ENCODE results near the gene NR1D1. TPM values are rescaled to one million over a fixed set of nuclear protein-coding genes. Genes with fewer than 3 reads are reported as not detected.

NR1D1 gene
- total RNA-seq, 1 experiment from 2014 or later = 8.8 TPM

DNA sequence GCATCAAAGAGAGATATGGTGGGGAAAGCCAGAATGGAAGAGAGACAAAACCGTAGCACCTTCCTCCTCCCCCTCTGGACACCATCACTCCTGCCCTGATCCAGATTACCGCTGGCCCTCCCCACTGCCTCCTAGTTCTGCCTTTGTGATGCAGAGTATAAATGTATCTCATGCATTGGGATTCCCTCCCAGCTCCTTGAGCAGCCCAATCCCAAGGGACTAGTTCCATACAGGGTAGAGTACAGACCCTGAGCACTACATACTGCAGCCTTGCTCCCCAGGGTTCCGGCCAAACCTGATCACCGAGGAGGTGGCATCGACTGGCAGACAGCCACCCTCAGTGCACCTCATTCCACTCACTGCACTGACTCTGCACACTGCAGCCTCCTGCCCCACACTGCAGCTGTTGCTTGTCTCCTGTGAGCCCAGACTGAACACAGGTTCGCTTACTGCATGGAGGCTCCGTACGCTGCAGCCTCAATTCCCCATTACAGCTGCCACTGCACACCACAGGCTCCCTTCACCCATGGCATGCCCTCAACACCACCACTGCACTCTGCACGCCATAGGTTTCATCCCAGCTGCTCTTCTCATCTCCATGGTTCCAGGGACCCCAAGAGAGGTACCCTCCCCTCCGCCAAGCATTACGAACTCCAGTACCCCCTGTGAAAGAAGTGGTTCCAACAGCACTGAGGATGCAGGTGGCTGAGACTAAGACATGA, 39.3 kb downstream of the NR1D1 start:
- no peaks in the 10 kb centered on the region for H3K36me3 ChIP-seq (ENCODE audit: control insufficient read depth, insufficient read depth, low read length)
- H3K27ac ChIP-seq (ENCODE audit: low read length) = no peak overlapping the region
- H3K4me3 ChIP-seq (ENCODE audit: low read depth in 2 of 2, low read length in 2 of 2) = no peak overlapping the region
- peaks cover 26% of the 10 kb centered on the region for H3K4me1 ChIP-seq (ENCODE audit: control insufficient read depth, insufficient read depth, low read length)
- in situ Hi-C loops (cut with HindIII; ENCODE audit: low pct_unique_long_range_greater_than_20kb, low sequenced_read_pairs) (no loop called here), intact Hi-C loops (cut with micrococcal nuclease; ENCODE audit: unreplicated experiment) (no loop called here)
- no peaks in the 10 kb centered on the region for H3K27me3 ChIP-seq (ENCODE audit: control insufficient read depth, insufficient read depth, low read length)
- CTCF ChIA-PET = interaction anchor here (0.6 kb wide), 1 partner anchor 1601 kb away, joined by 3 read pairs; no protein-coding TSS in a partner anchor
- no peak for ATAC-seq
- no peak for DNase-seq (ENCODE audit: low read depth, low spot score)
- POLR2A ChIA-PET = no interaction called here
- BruUV-seq (replicated peaks) = no TSS peak
- TF ChIP-seq TCF7L2 (IDR thresholded peaks at IDR 0.05; ENCODE audit: low read depth, low read length) = no peak
- TF ChIP-seq, protein P1, sequence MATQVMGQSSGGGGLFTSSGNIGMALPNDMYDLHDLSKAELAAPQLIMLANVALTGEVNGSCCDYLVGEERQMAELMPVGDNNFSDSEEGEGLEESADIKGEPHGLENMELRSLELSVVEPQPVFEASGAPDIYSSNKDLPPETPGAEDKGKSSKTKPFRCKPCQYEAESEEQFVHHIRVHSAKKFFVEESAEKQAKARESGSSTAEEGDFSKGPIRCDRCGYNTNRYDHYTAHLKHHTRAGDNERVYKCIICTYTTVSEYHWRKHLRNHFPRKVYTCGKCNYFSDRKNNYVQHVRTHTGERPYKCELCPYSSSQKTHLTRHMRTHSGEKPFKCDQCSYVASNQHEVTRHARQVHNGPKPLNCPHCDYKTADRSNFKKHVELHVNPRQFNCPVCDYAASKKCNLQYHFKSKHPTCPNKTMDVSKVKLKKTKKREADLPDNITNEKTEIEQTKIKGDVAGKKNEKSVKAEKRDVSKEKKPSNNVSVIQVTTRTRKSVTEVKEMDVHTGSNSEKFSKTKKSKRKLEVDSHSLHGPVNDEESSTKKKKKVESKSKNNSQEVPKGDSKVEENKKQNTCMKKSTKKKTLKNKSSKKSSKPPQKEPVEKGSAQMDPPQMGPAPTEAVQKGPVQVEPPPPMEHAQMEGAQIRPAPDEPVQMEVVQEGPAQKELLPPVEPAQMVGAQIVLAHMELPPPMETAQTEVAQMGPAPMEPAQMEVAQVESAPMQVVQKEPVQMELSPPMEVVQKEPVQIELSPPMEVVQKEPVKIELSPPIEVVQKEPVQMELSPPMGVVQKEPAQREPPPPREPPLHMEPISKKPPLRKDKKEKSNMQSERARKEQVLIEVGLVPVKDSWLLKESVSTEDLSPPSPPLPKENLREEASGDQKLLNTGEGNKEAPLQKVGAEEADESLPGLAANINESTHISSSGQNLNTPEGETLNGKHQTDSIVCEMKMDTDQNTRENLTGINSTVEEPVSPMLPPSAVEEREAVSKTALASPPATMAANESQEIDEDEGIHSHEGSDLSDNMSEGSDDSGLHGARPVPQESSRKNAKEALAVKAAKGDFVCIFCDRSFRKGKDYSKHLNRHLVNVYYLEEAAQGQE (IDR thresholded peaks at IDR 0.05; ENCODE audit: insufficient read depth in 1 of 2, low read depth in 2 of 2, low read length in 1 of 2) = no peak
- no peak for TF ChIP-seq POLR2AphosphoS5 (IDR thresholded peaks at IDR 0.05; ENCODE audit: low read depth, low read length)
- TF ChIP-seq, protein P2, sequence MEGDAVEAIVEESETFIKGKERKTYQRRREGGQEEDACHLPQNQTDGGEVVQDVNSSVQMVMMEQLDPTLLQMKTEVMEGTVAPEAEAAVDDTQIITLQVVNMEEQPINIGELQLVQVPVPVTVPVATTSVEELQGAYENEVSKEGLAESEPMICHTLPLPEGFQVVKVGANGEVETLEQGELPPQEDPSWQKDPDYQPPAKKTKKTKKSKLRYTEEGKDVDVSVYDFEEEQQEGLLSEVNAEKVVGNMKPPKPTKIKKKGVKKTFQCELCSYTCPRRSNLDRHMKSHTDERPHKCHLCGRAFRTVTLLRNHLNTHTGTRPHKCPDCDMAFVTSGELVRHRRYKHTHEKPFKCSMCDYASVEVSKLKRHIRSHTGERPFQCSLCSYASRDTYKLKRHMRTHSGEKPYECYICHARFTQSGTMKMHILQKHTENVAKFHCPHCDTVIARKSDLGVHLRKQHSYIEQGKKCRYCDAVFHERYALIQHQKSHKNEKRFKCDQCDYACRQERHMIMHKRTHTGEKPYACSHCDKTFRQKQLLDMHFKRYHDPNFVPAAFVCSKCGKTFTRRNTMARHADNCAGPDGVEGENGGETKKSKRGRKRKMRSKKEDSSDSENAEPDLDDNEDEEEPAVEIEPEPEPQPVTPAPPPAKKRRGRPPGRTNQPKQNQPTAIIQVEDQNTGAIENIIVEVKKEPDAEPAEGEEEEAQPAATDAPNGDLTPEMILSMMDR (IDR thresholded peaks at IDR 0.05) = no peak
- TF ChIP-seq SIN3A (IDR thresholded peaks at IDR 0.05; ENCODE audit: borderline replicate concordance, insufficient read depth, low read depth, low read length) = no peak
- no peaks in the 10 kb centered on the region for H3K9me3 ChIP-seq (ENCODE audit: control insufficient read depth, insufficient read depth, low read depth, low read length)

DNA sequence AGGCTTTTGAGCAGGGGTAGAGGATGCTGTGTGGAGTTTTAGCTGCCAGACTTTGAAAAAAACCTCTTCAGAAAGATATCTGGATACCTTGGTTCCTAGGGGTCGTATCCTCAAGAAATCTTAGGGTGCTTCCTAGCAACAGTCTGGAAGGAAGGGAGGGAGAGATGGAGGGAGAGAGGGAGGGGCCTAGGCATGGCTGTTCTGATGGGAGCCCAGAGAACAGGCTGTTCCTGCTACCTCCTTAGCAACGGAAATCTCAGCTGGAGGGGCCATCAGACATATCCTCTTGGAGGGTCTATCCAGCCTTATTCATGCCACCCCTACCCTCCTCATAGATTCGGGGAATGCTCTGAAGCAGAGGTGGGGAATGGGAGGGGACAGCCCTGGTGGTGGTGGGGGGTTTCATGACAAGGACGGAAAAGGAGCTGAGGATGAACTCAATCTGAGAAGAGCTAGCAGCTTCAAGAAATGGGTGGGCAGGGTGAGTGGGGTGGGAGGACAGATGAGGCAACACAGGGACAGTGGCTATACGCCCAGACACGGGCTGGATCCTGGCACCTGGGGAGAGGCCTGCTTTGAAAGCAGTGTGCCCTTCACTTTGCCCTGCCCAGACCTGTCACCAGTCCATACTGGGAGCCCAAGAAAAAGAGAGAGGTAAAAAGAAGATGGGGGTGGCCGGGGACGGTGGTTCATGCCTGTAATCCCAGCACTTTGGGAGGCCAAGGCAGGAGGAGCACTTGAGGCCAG, 40.5 kb downstream of the NR1D1 start:
- H3K27ac ChIP-seq (ENCODE audit: low read length) = no peak overlapping the region
- H3K4me1 ChIP-seq (ENCODE audit: control insufficient read depth, insufficient read depth, low read length) = peaks cover 18% of the 10 kb centered on the region
- in situ Hi-C loops (cut with HindIII; ENCODE audit: low pct_unique_long_range_greater_than_20kb, low sequenced_read_pairs) = no loop called here
- ChIA-PET POLR2A (no interaction called here), CTCF (interaction anchor here (0.6 to 0.9 kb wide), 2 partner anchors 32 to 151 kb away, joined by 6 to 8 read pairs; no protein-coding TSS in a partner anchor)
- intact Hi-C loops (cut with micrococcal nuclease; ENCODE audit: unreplicated experiment) = no loop called here
- H3K27me3 ChIP-seq (ENCODE audit: control insufficient read depth, insufficient read depth, low read length) = no peaks in the 10 kb centered on the region
- no peak overlapping the region for H3K4me3 ChIP-seq (ENCODE audit: low read depth in 2 of 2, low read length in 2 of 2)
- BruUV-seq (replicated peaks) = no TSS peak
- no peaks in the 10 kb centered on the region for H3K36me3 ChIP-seq (ENCODE audit: control insufficient read depth, insufficient read depth, low read length)
- TF ChIP-seq TCF7L2 (IDR thresholded peaks at IDR 0.05; ENCODE audit: low read depth, low read length) = no peak
- no peak for TF ChIP-seq POLR2AphosphoS5 (IDR thresholded peaks at IDR 0.05; ENCODE audit: low read depth, low read length)
- TF ChIP-seq, protein P1 (IDR thresholded peaks at IDR 0.05; ENCODE audit: insufficient read depth in 1 of 2, low read depth in 2 of 2, low read length in 1 of 2) = no peak
- TF ChIP-seq SIN3A (IDR thresholded peaks at IDR 0.05; ENCODE audit: borderline replicate concordance, insufficient read depth, low read depth, low read length) = no peak
- TF ChIP-seq, protein P2 (IDR thresholded peaks at IDR 0.05) = no peak
- H3K9me3 ChIP-seq (ENCODE audit: control insufficient read depth, insufficient read depth, low read depth, low read length) = no peaks in the 10 kb centered on the region
- DNase-seq (ENCODE audit: low read depth, low spot score) = no peak
- no peak for ATAC-seq
